Right atrium auricular region (tissue), 2 donors: ENCODE data around the gene CD200. TPM values are rescaled to one million over a fixed set of nuclear protein-coding genes. Genes with fewer than 3 reads are reported as not detected.
"Not testable (repeated sequence)": the region's sequence is repeated elsewhere in the genome, so short reads cannot be mapped to it uniquely, and the experiment has no call there.

ENCODE experiments used
- DNase-seq: peaks from one replicate; pipeline ENCODE4 v3.0.0-alpha.2; 2019; ENCODE audit warnings: low spot score
- H3K27ac ChIP-seq, 2 donors: fragments of 200-600 bp; sonication (generic); 1 replicate in 1 of 2; 2 replicates in 1 of 2; pipeline ENCODE4 v1.5.1; 2016 to 2019
- H3K27me3 ChIP-seq, 2 donors: fragments of 200-600 bp; sonication (generic); one replicate each; pipeline versions ENCODE4 v1.5.1 to v1.6.0; 2017 to 2019
- H3K36me3 ChIP-seq: fragments of 200-600 bp; sonication (generic); one replicate; pipeline ENCODE4 v1.5.1; 2016
- H3K4me1 ChIP-seq, 2 donors: fragments of 200-600 bp; sonication (generic); one replicate each; pipeline versions ENCODE4 v1.5.1 to v1.6.0; 2017 to 2019
- H3K4me3 ChIP-seq, 2 donors: fragments of 200-600 bp; sonication (generic); 1 replicate in 1 of 2; 2 replicates in 1 of 2; pipeline ENCODE4 v1.5.1; 2017 to 2019; ENCODE audit warnings: mild to moderate bottlenecking in 1 of 2, moderate library complexity in 1 of 2
- H3K9me3 ChIP-seq, 2 donors: fragments of 200-600 bp; sonication (generic); one replicate each; pipeline ENCODE4 v1.5.1; 2019
- total RNA-seq, 2 donors: library from RNA; depleted of rRNA; stranded (reverse); fragments of >200 nt; gene quantifications; one replicate each; pipeline ENCODE4 v1.1.0, GENCODE V29; 2016
- TF ChIP-seq, protein P1 (sequence below), 2 donors: fragments of 200-600 bp; sonication (generic); IDR thresholded peaks; one replicate each; pipeline ENCODE4 v1.5.1; 2019; ENCODE audit warnings: antibody characterized with exemption in 2 of 2

The CD200 gene
- total RNA-seq, 2 donors from 2014 or later = 5.7 to 12.1 TPM

DNA sequence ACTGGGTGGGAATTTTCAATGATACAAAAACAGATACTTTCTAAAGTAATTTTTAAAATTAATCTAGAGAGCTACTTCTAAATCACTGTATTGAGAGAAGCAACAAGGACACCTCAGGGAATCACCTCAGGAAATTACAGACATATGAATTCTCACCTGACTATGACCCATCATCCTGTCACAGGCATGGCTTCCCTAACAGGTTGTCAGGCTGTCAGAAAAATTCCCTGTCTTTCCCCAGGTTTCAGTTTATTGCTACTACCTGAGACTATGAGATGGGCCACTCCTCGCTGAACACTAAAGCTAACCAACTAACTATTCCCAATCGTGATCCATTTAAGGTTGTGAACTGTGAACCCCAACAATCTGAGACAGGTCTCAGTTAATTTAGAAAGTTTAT is 66.1 kb downstream of the CD200 start:
- no peak overlapping the region for H3K27ac ChIP-seq
- no peak for DNase-seq
- no peak overlapping the region for H3K4me3 ChIP-seq
- no peaks in the 10 kb centered on the region for H3K4me1 ChIP-seq
- TF ChIP-seq, protein P1, sequence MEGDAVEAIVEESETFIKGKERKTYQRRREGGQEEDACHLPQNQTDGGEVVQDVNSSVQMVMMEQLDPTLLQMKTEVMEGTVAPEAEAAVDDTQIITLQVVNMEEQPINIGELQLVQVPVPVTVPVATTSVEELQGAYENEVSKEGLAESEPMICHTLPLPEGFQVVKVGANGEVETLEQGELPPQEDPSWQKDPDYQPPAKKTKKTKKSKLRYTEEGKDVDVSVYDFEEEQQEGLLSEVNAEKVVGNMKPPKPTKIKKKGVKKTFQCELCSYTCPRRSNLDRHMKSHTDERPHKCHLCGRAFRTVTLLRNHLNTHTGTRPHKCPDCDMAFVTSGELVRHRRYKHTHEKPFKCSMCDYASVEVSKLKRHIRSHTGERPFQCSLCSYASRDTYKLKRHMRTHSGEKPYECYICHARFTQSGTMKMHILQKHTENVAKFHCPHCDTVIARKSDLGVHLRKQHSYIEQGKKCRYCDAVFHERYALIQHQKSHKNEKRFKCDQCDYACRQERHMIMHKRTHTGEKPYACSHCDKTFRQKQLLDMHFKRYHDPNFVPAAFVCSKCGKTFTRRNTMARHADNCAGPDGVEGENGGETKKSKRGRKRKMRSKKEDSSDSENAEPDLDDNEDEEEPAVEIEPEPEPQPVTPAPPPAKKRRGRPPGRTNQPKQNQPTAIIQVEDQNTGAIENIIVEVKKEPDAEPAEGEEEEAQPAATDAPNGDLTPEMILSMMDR (IDR thresholded peaks at IDR 0.05) = no peak
- H3K9me3 ChIP-seq = no peaks in the 10 kb centered on the region
- no peaks in the 10 kb centered on the region for H3K27me3 ChIP-seq
- no peaks in the 10 kb centered on the region for H3K36me3 ChIP-seq

GRCh38 chr3:112399554-112399953 is 66.6 kb downstream of the CD200 start:
- not testable (repeated sequence) for H3K9me3 ChIP-seq, H3K36me3 ChIP-seq, H3K27me3 ChIP-seq, H3K27ac ChIP-seq, DNase-seq, H3K4me3 ChIP-seq, H3K4me1 ChIP-seq

DNA sequence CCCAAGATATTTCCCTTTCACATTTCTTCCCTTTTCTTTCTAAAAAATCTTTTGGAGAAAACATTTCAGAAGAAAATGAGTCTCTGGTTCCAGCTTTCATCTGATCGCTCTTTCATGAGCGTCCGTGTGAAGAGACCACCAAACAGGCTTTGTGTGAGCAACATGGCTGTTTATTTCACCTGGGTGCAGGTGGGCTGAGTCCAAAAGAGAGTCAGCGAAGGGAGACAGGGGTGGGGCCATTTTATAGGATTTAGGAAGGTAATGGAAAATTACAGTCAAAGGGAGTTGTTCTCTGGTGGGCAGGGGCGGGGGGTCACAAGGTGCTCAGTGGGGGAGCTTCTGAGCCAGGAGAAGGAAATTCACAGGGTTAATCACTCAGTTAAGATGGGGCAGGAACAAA is 67.4 kb downstream of the CD200 start:
- H3K4me3 ChIP-seq, H3K36me3 ChIP-seq, H3K27ac ChIP-seq, DNase-seq, H3K9me3 ChIP-seq, H3K27me3 ChIP-seq, H3K4me1 ChIP-seq: not testable (repeated sequence)

GRCh38 chr3:112401617-112402016 is 68.7 kb downstream of the CD200 start:
- Histone ChIP-seq H3K27ac (no peak overlapping the region), H3K27me3 (no peaks in the 10 kb centered on the region), H3K4me3 (no peak overlapping the region), H3K9me3 (no peaks in the 10 kb centered on the region), H3K4me1 (no peaks in the 10 kb centered on the region), H3K36me3 (no peaks in the 10 kb centered on the region)
- DNase-seq = no peak
- TF ChIP-seq, protein P1 (IDR thresholded peaks at IDR 0.05) = no peak

- no peak overlapping the region for H3K27ac ChIP-seq
- TF ChIP-seq, protein P1 (IDR thresholded peaks at IDR 0.05) = no peak
- no peak overlapping the region for H3K4me3 ChIP-seq
- no peak for DNase-seq
- no peaks in the 10 kb centered on the region for H3K4me1 ChIP-seq
- no peaks in the 10 kb centered on the region for H3K27me3 ChIP-seq
- no peaks in the 10 kb centered on the region for H3K36me3 ChIP-seq
- H3K9me3 ChIP-seq = no peaks in the 10 kb centered on the region
These were observed 70.1 kb downstream of the CD200 start for GRCh38 chr3:112403103-112403502.

- H3K4me3 ChIP-seq, H3K27ac ChIP-seq, H3K27me3 ChIP-seq, H3K9me3 ChIP-seq, H3K36me3 ChIP-seq, DNase-seq, H3K4me1 ChIP-seq: not testable (repeated sequence)
These were observed 72.1 kb downstream of the CD200 start for GRCh38 chr3:112404924-112405549.

GRCh38 chr3:112405845-112406244 is 72.9 kb downstream of the CD200 start:
- DNase-seq = no peak
- Histone ChIP-seq H3K4me3 (no peak overlapping the region), H3K36me3 (no peaks in the 10 kb centered on the region), H3K27ac (no peak overlapping the region), H3K27me3 (no peaks in the 10 kb centered on the region), H3K9me3 (no peaks in the 10 kb centered on the region), H3K4me1 (no peaks in the 10 kb centered on the region)
- TF ChIP-seq, protein P1 (IDR thresholded peaks at IDR 0.05) = no peak
